GM12891 (cell line): ENCODE data around the gene ATF3.

Source experiments
- PAX5 ChIP-seq: IDR thresholded peaks from 2 replicates; pipeline ENCODE4 v1.6.1; 2011; ENCODE audit warnings: low read length, moderate library complexity, mild to moderate bottlenecking; ENCODE audit not compliant: insufficient read depth, severe bottlenecking
- POLR2A ChIP-seq: IDR thresholded peaks from 2 replicates; pipeline ENCODE4 v1.6.1; 2011; ENCODE audit warnings: low read depth, low read length, control low read depth
- POLR2AphosphoS5 ChIP-seq: IDR thresholded peaks from 2 replicates; pipeline ENCODE4 v1.6.1; 2011; ENCODE audit warnings: low read depth, low read length, control low read depth
- POU2F2 ChIP-seq: IDR thresholded peaks from 2 replicates; pipeline ENCODE4 v1.6.1; 2011; ENCODE audit warnings: low read depth, mild to moderate bottlenecking, control low read depth, low read length, moderate library complexity
- SPI1 ChIP-seq: IDR thresholded peaks from 2 replicates; pipeline ENCODE4 v1.6.1; 2011; ENCODE audit warnings: low read depth, low read length, control low read depth
- TAF1 ChIP-seq: IDR thresholded peaks from 2 replicates; pipeline ENCODE4 v1.6.1; 2011; ENCODE audit warnings: low read depth, low read length, control low read depth

DNA sequence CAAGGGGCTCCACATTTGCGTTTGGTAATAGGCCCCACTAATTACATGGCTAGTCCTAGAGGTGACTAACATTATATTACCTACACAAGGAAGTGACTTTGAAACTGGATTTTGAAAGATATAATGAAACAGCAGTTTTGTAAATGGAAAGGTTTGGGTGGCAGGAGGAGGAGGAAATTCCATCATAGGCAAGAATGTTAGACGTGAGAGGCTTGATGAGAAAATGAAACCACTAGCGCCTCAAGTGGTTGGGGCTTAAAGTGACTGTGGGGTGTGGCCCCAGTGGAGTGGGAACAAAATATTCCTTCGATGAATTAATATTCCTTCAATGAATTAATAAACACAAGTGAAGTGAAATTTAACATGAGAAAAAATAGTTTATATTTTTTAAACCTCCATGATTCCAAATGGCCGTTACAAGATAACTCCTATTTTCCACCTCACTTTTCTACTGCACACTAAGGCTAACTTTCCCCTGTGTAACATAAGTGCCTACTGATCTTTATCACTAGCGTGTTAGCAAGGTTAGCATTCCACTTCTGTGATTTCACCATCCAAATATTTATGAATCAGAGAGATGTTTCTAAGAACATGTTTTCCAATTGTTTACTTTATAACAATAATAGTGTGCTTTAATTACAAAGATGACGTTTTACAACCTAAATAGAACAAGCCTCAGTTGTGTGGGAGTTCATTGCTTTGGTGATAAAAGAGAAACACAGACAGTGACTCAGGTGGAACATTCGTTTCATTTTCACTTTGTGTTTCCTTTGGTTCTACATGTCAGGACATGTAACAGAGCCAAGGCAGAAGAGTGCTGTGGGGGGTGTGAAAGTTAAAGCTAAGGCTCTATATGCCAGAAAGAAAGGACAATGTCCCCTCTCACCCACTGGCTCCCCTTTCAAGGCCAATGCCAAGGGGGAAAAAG is 12.5 kb upstream of the ATF3 start:
- TF ChIP-seq TAF1 (peak; percentile 79), POLR2A (no peak), POLR2AphosphoS5 (no peak), SPI1 (0 out of 2 replicates have a peak, but pooled peaks have one; percentile 1), POU2F2 (no peak), PAX5 (no peak)
